Activated CD8-positive, alpha-beta T cell treated with anti-CD3 and anti-CD28 coated beads, Interleukin-2, amount 10 ng/mL, durations not matched to agents 7 days and 5 days (primary cell): ENCODE results near the gene IQCH. TPM values are rescaled to one million over a fixed set of nuclear protein-coding genes. Genes with fewer than 3 reads are reported as not detected.

Experiments
- ATAC-seq: fragments of 150-1000 bp; cut with Tn5 transposase; one replicate; pipeline ENCODE4 v1.10.0; 2021; ENCODE audit warnings: moderate library complexity
- CTCF ChIA-PET: fragments of 350-600 bp; sonication (Branson Sonifier 250); formaldehyde crosslinking; loops from one replicate; lab custom pipeline; 2021; ENCODE audit warnings: antibody characterized with exemption; lab: Charles Lee
- POLR2A ChIA-PET: fragments of 350-600 bp; sonication (Branson Sonifier 250); formaldehyde crosslinking; loops from one replicate; lab custom pipeline; 2021; ENCODE audit warnings: antibody characterized with exemption; lab: Charles Lee
- DNase-seq: peaks from one replicate; pipeline ENCODE4 v3.0.0-alpha.2; 2020
- H3K27ac Mint-ChIP-seq: one replicate; pipeline ENCODE4 v1.8.0; 2021; ENCODE audit warnings: mild to moderate bottlenecking, mixed read lengths
- H3K27me3 Mint-ChIP-seq: one replicate; pipeline ENCODE4 v1.8.0; 2021; ENCODE audit warnings: low read depth, mixed read lengths
- H3K36me3 Mint-ChIP-seq: one replicate; pipeline ENCODE4 v1.8.0; 2021; ENCODE audit warnings: low read depth, mixed read lengths
- H3K4me1 Mint-ChIP-seq: one replicate; pipeline ENCODE4 v1.8.0; 2021; ENCODE audit warnings: low read depth, mixed read lengths
- H3K4me3 Mint-ChIP-seq: one replicate; pipeline ENCODE4 v1.8.0; 2021; ENCODE audit warnings: mild to moderate bottlenecking, mixed read lengths
- H3K9me3 Mint-ChIP-seq: one replicate; pipeline ENCODE4 v1.8.0; 2022; ENCODE audit warnings: mixed read lengths; ENCODE audit not compliant: insufficient read depth
- total RNA-seq, 2 experiments: library from RNA; stranded (reverse); gene quantifications; one replicate each; pipeline ENCODE4 v1.2.3, GENCODE V29; 2021

IQCH gene
- 1 to 10 TPM in 1 of 2 experiments, under 1 TPM in 1; 0.97 to 2.2 TPM for total RNA-seq

DNA sequence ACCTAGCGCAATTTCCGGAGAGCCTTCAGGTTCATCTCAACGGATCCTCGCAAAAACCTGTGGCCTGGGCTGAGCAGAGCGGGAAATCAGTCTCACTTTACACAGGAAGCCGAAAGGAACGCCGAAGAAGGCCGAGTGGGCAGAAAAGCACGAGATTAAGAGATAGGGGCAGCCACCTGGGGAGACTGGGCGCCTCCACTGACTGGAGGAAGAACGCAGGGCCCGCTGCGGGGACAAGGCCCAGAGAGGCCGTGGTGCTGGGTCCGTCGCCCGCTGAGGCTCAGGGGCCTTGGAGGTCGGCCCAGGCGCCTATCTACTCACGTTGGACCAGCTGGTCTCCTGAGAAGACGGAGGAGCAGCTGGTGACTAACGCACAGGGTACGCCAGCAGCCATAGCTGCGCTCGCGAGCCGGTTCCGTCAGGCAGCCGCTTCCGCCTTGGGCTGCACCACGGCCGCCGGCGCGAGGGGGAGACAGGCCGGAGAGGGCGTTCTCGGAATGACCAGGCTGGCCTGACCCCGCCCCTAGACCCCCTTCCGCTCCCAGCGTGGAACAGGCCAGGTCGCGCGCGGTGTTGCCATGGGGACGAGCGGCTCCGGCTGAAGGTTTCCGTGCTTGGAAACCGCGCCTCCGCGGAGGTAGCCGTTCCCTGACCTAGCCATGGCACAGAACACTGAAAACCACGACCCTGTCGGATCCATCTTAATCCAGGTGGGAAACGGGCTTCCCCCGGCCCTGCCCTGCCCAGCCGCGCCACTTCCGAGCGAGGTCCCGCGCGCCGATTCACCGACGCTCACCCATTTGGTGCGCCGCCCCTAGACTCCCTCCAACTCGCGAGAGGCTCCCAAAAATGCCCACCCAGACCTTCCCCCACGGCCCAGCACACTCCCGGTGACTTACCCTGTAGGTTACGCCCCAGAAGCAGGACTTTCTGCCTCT, at the start of gene IQCH, which contains the start of gene AAGAB:
Gene IQCH, plus strand, starts transcription at position 549 of the 938 bp plus-strand sequence. Its CDS starts 111 bp downstream, at position 660.
Gene AAGAB, minus strand, starts transcription at position 424 of the 938 bp plus-strand sequence. Its CDS starts 30 bp downstream, at position 394.
- POLR2A ChIA-PET: interaction anchor here (0.7 to 1.0 kb wide), 3 partner anchors 133 to 187 kb away, joined by 3 to 4 read pairs (median 4); no protein-coding TSS in a partner anchor
- peak; percentile 98 for DNase-seq
- Mint-ChIP-seq H3K27ac (peak within 1 kb of the TSS; percentile 95), H3K4me1 (peaks cover 34% of the 10 kb centered on the region), H3K27me3 (peaks cover 11% of the 10 kb centered on the region), H3K4me3 (peak within 1 kb of the TSS; percentile 92), H3K9me3 (no peaks in the 10 kb centered on the region), H3K36me3 (peaks cover 10% of the 10 kb centered on the region)
- CTCF ChIA-PET: interaction anchor here (1.1 to 3.0 kb wide), 3 partner anchors 14 to 352 kb away, joined by 3 to 17 read pairs (median 3); no protein-coding TSS in a partner anchor
- ATAC-seq: peak; percentile 97

DNA sequence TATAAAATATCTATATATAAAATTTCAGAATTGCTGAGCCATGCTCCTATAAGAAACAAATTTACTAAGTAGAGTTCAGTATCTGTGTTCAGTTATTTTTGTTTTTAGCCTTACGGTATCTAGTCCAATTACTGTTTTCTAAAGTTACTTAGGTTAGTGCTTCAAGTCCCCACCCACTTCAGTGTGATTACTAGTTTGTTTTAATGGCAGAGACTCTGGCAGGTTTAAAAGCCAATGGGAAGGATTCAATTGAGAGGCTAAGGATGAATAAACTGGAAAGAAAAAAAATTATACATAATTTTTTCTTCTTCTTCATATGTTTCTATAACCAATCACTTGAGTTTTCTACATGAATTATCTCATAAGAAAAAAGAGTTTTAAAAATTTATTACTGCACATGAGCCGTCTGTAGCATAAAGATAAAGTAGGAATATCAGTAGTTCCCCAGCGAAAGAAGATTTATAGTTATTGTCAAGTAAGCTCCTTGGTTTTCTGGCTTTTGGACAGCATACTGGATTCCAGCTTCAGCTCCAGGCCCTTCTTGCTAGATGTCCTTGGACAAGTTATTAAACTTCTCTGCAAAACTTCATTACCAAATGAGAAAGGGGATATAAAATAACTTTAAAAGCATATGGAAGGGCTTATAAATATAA, 46.9 kb upstream of the IQCH start:
- no peaks in the 10 kb centered on the region for H3K4me1 Mint-ChIP-seq
- H3K36me3 Mint-ChIP-seq: peaks cover 40% of the 10 kb centered on the region
- ChIA-PET POLR2A (no interaction called here), CTCF (no interaction called here)
- no peaks in the 10 kb centered on the region for H3K27me3 Mint-ChIP-seq
- H3K9me3 Mint-ChIP-seq: no peaks in the 10 kb centered on the region
- ATAC-seq (no peak), DNase-seq (no peak)
- H3K4me3 Mint-ChIP-seq: no peak overlapping the region
- no peak overlapping the region for H3K27ac Mint-ChIP-seq

DNA sequence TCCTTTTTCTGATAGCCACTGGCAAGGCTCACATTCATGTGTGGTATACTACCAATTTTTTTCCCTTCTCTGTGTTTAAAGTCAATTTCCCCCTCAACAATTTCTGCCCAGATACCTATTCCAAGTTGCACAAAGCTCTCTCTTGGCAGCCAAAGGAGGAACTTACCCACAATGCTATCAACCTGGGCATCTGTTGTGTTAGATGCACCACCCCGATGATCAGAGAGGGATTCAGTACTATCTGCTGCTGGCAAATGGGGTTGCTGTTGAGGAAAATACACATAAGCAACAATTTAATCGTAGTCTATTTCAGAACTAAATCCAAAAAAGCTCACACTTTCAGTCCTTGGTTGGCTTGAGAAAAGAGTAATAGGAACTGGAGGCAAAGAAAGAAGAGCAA, 46.2 kb upstream of the IQCH start:
- no peaks in the 10 kb centered on the region for H3K9me3 Mint-ChIP-seq
- no peak overlapping the region for H3K4me3 Mint-ChIP-seq
- peaks cover 35% of the 10 kb centered on the region for H3K36me3 Mint-ChIP-seq
- DNase-seq (no peak), ATAC-seq (no peak)
- H3K27me3 Mint-ChIP-seq: no peaks in the 10 kb centered on the region
- no peak overlapping the region for H3K27ac Mint-ChIP-seq
- no peaks in the 10 kb centered on the region for H3K4me1 Mint-ChIP-seq
- POLR2A ChIA-PET: interaction anchor here (1.0 kb wide), 1 partner anchor 80 kb away, joined by 3 read pairs; no protein-coding TSS in a partner anchor
- CTCF ChIA-PET: no interaction called here

DNA sequence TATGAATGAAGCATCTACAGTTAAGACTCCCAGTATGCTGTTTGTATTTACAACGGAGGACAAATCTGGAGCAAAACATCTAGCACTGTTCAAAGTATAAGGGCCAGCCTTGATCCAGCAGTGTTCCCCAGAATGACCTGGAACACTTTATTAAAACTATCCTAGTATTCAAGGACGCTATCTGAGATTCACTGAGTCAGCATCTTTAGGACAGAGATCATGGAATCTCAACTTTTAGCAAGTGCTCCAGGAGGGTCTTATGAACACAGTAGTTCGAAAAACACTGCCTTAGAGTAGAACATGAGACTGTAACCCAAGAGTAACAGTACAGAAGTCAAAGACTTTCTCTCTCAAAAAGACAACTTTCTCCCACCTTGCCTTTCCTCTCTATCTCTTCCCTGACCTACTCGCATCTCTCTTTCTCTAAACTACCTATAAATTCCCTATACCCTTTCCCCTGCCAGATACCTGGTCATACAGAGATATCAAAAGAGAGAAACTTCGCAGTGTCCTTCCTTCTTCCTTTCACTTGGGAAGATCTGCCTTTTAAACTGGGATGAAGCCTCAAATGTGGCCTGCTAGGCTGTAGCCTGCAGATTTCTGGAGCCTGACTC, 43.9 kb upstream of the IQCH start:
- Mint-ChIP-seq H3K4me3 (no peak overlapping the region), H3K27me3 (no peaks in the 10 kb centered on the region), H3K36me3 (peaks cover 25% of the 10 kb centered on the region), H3K9me3 (no peaks in the 10 kb centered on the region), H3K4me1 (no peaks in the 10 kb centered on the region), H3K27ac (no peak overlapping the region)
- ATAC-seq (no peak), DNase-seq (no peak)
- CTCF ChIA-PET: no interaction called here
- POLR2A ChIA-PET: no interaction called here

DNA sequence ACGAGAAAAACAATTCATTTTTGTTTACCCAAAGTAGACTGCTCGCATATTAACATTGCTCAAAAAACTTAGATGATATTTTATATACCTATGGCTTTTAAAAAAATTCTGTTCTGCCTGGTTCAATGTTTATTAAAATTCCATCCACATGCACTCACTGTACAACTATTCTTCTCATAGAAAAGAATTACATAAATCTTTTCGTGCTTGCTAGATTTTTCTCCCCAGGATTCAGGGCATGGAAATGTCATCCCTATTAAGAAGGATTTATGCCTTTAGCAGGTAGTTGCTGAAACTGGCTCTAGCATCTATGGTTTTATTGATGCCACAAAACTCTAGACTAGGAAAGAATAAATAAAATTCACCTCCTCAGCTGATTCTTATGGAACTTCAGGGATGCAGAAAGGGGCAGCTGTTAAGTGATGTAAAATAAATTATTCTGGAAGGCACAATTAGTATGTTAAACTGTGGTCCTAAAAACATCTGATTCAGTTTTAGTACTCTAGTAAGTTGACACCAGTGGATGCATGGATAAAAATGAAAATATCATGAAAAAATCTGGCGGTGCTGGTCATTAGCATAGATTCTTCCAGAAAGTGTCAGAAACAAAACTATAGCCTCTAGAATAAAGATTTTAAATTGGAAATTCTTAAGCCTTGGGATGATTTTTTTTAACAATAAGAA, 41.8 kb upstream of the IQCH start:
- no peak overlapping the region for H3K27ac Mint-ChIP-seq
- DNase-seq (no peak), ATAC-seq (no peak)
- no peak overlapping the region for H3K4me3 Mint-ChIP-seq
- peaks cover 26% of the 10 kb centered on the region for H3K36me3 Mint-ChIP-seq
- H3K4me1 Mint-ChIP-seq: no peaks in the 10 kb centered on the region
- POLR2A ChIA-PET: no interaction called here
- CTCF ChIA-PET: no interaction called here
- H3K9me3 Mint-ChIP-seq: no peaks in the 10 kb centered on the region
- H3K27me3 Mint-ChIP-seq: no peaks in the 10 kb centered on the region

DNA sequence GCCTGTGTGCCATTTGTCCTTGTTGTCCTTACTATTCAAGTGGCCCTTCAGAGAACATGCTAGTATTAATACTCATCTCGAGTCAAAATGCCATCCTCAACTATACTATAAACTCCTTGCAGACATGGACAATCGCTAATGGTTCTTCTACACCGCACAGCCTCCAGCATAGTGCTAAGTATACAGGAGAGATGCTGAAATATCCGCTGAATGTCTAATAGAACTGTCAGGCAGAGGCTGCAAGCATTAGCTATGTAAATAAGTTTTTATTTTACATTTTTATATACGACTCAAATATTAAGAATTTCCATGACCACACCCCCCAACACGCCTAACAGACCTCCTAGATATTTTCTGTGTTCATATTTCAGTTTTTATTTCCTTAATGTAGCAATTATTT, 39.5 kb upstream of the IQCH start:
- Mint-ChIP-seq H3K27ac (no peak overlapping the region), H3K36me3 (peaks cover 33% of the 10 kb centered on the region), H3K4me3 (no peak overlapping the region), H3K27me3 (no peaks in the 10 kb centered on the region), H3K9me3 (no peaks in the 10 kb centered on the region), H3K4me1 (no peaks in the 10 kb centered on the region)
- no peak for ATAC-seq
- no peak for DNase-seq
- CTCF ChIA-PET: no interaction called here
- POLR2A ChIA-PET: no interaction called here

DNA sequence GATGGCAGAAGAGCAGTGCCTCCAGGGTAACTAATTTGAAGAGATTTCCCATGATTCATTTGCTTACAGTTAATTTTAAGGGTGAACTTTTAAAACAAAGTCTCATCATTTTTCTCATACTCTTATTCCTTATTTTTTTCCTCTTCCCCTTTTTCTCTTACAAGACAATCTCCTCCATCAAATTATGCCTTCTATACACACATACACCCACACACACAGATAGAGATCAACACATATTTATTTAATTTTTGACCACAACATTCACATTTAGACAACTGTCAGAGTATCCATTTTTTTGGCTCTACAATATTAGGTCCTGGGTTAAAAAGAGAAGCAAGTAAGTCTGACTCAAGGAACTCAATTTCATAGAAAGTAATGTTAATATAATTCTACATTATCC, 37.7 kb upstream of the IQCH start:
- CTCF ChIA-PET: no interaction called here
- H3K27ac Mint-ChIP-seq: no peak overlapping the region
- ATAC-seq: no peak
- POLR2A ChIA-PET: no interaction called here
- DNase-seq: no peak
- no peak overlapping the region for H3K4me3 Mint-ChIP-seq
- no peaks in the 10 kb centered on the region for H3K9me3 Mint-ChIP-seq
- no peaks in the 10 kb centered on the region for H3K4me1 Mint-ChIP-seq
- H3K36me3 Mint-ChIP-seq: peaks cover 34% of the 10 kb centered on the region
- no peaks in the 10 kb centered on the region for H3K27me3 Mint-ChIP-seq

DNA sequence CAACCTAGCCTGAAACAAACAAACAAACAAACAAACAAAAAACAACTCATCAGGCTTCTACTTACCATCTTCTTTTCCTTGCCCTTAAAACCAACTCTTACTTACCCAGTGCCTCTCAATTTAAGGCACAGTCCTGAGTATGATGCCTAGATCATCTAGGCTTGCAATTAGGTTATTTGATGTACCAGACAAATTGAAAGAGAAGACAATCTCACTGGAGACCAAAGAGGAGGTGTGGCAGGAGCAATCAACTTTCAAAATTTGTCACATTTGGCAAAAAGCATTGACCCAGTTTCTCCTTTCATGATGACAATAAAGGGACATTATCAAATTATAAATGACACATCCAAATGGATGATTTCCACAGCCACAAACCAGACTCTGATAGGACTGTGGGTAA, 36.2 kb upstream of the IQCH start:
- DNase-seq: no peak
- H3K9me3 Mint-ChIP-seq: no peaks in the 10 kb centered on the region
- no peak overlapping the region for H3K4me3 Mint-ChIP-seq
- H3K27me3 Mint-ChIP-seq: no peaks in the 10 kb centered on the region
- ATAC-seq: no peak
- H3K27ac Mint-ChIP-seq: no peak overlapping the region
- ChIA-PET POLR2A (no interaction called here), CTCF (no interaction called here)
- H3K36me3 Mint-ChIP-seq: peaks cover 33% of the 10 kb centered on the region
- no peaks in the 10 kb centered on the region for H3K4me1 Mint-ChIP-seq

DNA sequence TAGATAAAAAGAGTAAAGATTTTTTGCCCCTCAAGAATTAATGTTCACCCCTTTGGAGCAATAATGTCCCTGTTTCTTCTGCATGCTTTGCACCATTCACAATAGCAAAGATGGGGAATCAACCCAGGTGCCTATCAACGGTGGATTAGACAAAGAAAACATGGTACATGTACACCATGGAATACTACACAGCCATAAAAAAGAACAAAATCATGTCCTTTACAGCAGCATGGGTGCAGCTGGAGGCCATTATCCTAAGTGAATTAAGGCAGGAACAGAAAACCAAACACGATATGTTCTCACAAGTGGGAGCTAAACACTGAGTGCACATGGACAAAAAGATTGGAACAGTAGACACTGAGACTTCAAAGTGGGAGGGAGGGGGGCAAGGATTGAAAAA, 35.3 kb upstream of the IQCH start:
- H3K9me3 Mint-ChIP-seq: no peaks in the 10 kb centered on the region
- no peak overlapping the region for H3K27ac Mint-ChIP-seq
- H3K36me3 Mint-ChIP-seq: peaks cover 33% of the 10 kb centered on the region
- POLR2A ChIA-PET: no interaction called here
- ATAC-seq (no peak), DNase-seq (no peak)
- CTCF ChIA-PET: no interaction called here
- H3K27me3 Mint-ChIP-seq: no peaks in the 10 kb centered on the region
- no peak overlapping the region for H3K4me3 Mint-ChIP-seq
- H3K4me1 Mint-ChIP-seq: no peaks in the 10 kb centered on the region

DNA sequence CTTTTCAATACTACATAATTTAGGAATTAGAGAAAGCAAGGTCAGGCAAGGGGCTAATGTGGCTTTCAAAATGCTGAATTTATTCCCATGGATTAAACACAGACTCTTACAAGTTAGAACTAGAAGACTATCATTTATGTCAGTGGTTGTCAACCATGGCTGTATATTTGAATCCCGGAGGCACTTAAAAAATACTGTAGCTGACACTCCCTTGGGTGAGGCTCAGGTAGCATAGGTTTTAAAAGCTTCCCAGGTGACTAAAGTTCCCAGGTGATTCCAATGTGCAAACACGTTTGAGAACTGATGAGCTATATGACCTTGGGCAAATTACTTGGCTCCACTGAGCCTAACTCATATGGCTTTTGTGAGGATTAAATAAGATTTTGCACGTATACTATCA, 29.7 kb upstream of the IQCH start:
- ATAC-seq (no peak), DNase-seq (no peak)
- POLR2A ChIA-PET: no interaction called here
- H3K9me3 Mint-ChIP-seq: no peaks in the 10 kb centered on the region
- H3K4me3 Mint-ChIP-seq: no peak overlapping the region
- H3K27ac Mint-ChIP-seq: no peak overlapping the region
- CTCF ChIA-PET: no interaction called here
- H3K4me1 Mint-ChIP-seq: peaks cover 17% of the 10 kb centered on the region
- H3K36me3 Mint-ChIP-seq: peaks cover 34% of the 10 kb centered on the region
- H3K27me3 Mint-ChIP-seq: no peaks in the 10 kb centered on the region

DNA sequence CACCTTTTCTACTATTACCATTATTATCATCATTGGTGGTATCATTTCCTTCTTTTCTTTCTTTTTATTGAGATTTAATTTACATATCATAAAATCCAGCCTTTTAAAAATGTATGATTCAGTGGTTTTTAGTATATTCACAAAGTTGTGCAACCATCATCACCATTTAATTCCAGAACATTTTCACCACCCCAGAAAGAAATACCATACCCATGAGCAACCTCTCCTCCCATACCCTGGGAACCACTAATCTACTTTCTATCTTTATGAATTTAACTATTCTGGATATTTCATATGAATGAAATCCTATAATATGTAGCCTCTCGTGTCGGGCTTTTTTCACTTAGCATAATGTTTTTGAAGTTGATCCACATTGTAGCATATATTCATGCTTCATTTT, 29.2 kb upstream of the IQCH start:
- no peak overlapping the region for H3K27ac Mint-ChIP-seq
- ATAC-seq (no peak), DNase-seq (no peak)
- H3K4me1 Mint-ChIP-seq: peaks cover 17% of the 10 kb centered on the region
- CTCF ChIA-PET: no interaction called here
- no peaks in the 10 kb centered on the region for H3K9me3 Mint-ChIP-seq
- H3K27me3 Mint-ChIP-seq: no peaks in the 10 kb centered on the region
- no peak overlapping the region for H3K4me3 Mint-ChIP-seq
- POLR2A ChIA-PET: no interaction called here
- peaks cover 35% of the 10 kb centered on the region for H3K36me3 Mint-ChIP-seq
